ENCODE results near the gene CSAG1.

GRCh38 chrX:152733261-152733975 lies at the start of gene CSAG1, which contains the start of gene MAGEA12:
- TF ChIP-seq RAD21 (IDR thresholded peaks at IDR 0.05; ENCODE audit: low read depth) (no peak), EP300 (IDR thresholded peaks at IDR 0.05; ENCODE audit: borderline replicate concordance) (no peak), CREB1 (IDR thresholded peaks at IDR 0.05; ENCODE audit: low read depth) (peak; percentile 75), YY1 (IDR thresholded peaks at IDR 0.05; ENCODE audit: low read depth) (peak; percentile 28; the same call in 1 of the 2 replicates), TCF12 (IDR thresholded peaks at IDR 0.05; ENCODE audit: low read depth) (no peak), MAX (IDR thresholded peaks at IDR 0.05) (peak; percentile 37; the same call in 1 of the 2 replicates), CEBPB (IDR thresholded peaks at IDR 0.05) (no peak), FOXM1 (IDR thresholded peaks at IDR 0.05; ENCODE audit: borderline replicate concordance, low read depth) (no peak), TAF1 (IDR thresholded peaks at IDR 0.05; ENCODE audit: low read depth) (peak; percentile 34; the same call in 1 of the 2 replicates), USF1 (IDR thresholded peaks at IDR 0.05) (peak; percentile 93), REST (IDR thresholded peaks at IDR 0.05; ENCODE audit: low read depth) (no peak), TEAD4 (IDR thresholded peaks at IDR 0.05) (no peak), NFIC (IDR thresholded peaks at IDR 0.05) (no peak)

Data from Ishikawa (cell line).